NT2/D1 (cell line): ENCODE results near the gene AFAP1L2.

Source experiments
- DNase-seq: peaks from one replicate; pipeline ENCODE4 v3.0.0-alpha.2; 2011; ENCODE audit warnings: low read depth, low spot score
- H3K27me3 ChIP-seq: 2 replicates; pipeline ENCODE4 v1.6.0; 2011; ENCODE audit warnings: mild to moderate bottlenecking; ENCODE audit not compliant: insufficient read length, insufficient read depth
- H3K36me3 ChIP-seq: 2 replicates; pipeline ENCODE4 v1.6.1; 2011; ENCODE audit warnings: mild to moderate bottlenecking, low read length, mixed read lengths; ENCODE audit not compliant: insufficient read depth, insufficient read length
- H3K4me1 ChIP-seq: 2 replicates; pipeline ENCODE4 v1.5.1; 2011; ENCODE audit not compliant: insufficient read depth, insufficient read length
- H3K4me3 ChIP-seq: 2 replicates; pipeline ENCODE4 v1.5.1; 2011; ENCODE audit warnings: low read depth; ENCODE audit not compliant: insufficient read length
- H3K9ac ChIP-seq: 2 replicates; pipeline ENCODE4 v1.6.0; 2011; ENCODE audit warnings: low read depth; ENCODE audit not compliant: insufficient read length
- H3K9me3 ChIP-seq: 2 replicates; pipeline ENCODE4 v1.5.1; 2011; ENCODE audit warnings: mild to moderate bottlenecking, low read length; ENCODE audit not compliant: insufficient read depth
- SUZ12 ChIP-seq: IDR thresholded peaks from 2 replicates; pipeline ENCODE4 v1.6.1; 2011; ENCODE audit not compliant: insufficient read length, insufficient read depth; ENCODE audit errors: extremely low read depth
- YY1 ChIP-seq: IDR thresholded peaks from 2 replicates; pipeline ENCODE4 v1.6.1; 2011; ENCODE audit not compliant: insufficient read length, insufficient read depth
- ZNF274 ChIP-seq: IDR thresholded peaks from 2 replicates; pipeline ENCODE4 v1.6.1; 2011; ENCODE audit warnings: mild to moderate bottlenecking, low read depth, low read length

Gene AFAP1L2

DNA sequence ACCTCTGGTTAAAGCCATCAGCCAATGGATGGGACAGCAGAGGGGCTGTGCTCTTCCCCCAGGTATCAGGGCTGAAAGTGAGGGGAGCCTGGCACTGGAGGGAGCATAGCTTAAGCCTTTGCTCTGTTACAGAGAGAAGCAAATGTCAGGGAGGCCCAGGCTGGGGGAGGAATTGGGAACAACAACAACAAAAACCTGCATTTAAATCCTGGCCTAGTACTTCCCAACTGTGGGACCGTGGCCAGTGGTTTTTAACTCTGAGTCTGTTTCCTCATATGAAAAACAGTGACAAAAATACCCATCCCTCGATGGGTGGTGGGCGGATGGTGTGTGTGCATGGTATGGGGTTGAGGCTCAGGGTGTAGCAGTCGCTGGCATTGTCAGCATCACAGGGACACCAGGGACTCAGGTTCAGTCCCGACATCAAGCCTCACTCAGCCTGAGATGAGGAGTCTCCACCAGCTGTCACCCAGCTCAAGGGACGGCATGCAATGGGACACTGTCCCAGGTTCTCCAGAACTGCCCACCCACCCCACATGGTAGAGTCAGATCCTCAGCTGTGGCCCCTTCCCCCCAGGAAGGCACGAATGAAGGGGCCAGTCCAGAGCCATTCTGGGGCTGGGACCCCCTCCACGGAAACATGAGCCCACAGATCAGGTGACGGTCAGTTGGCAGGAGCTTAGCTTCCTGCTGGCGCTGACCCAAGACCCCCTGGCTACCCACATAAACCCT is 74.5 kb downstream of the AFAP1L2 start:
- peaks cover 5% of the 10 kb centered on the region for H3K4me1 ChIP-seq
- no peaks in the 10 kb centered on the region for H3K9me3 ChIP-seq
- H3K4me3 ChIP-seq: no peak overlapping the region
- H3K27me3 ChIP-seq: no peaks in the 10 kb centered on the region
- no peak for DNase-seq
- no peak overlapping the region for H3K9ac ChIP-seq
- H3K36me3 ChIP-seq: peaks cover 26% of the 10 kb centered on the region
- no peak for TF ChIP-seq YY1
- no peak for TF ChIP-seq SUZ12
- no peak for TF ChIP-seq ZNF274

DNA sequence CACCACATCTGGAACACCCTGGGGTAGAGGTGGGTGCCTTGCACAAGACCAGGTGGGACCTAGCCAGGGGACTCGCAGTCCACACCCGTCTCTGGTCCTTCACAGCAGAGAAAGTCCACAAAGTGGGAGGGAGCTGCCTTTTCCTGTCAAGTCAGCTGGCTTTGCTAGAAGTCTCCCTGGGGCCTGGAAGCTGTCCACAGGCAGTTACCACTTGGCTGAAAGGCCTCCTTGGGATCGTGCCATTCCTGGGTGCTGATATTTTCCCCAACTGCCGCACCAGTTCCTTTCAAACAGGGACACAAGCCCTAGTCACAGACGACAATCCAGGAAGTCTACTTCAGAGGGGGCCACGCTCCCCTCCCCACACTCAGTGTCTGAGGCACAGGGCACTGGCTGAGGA is 75.4 kb downstream of the AFAP1L2 start:
- Histone ChIP-seq H3K4me1 (peaks cover 5% of the 10 kb centered on the region), H3K9ac (no peak overlapping the region), H3K9me3 (no peaks in the 10 kb centered on the region), H3K4me3 (no peak overlapping the region), H3K27me3 (no peaks in the 10 kb centered on the region), H3K36me3 (peaks cover 26% of the 10 kb centered on the region)
- no peak for TF ChIP-seq SUZ12
- no peak for TF ChIP-seq ZNF274
- no peak for TF ChIP-seq YY1
- DNase-seq: no peak

DNA sequence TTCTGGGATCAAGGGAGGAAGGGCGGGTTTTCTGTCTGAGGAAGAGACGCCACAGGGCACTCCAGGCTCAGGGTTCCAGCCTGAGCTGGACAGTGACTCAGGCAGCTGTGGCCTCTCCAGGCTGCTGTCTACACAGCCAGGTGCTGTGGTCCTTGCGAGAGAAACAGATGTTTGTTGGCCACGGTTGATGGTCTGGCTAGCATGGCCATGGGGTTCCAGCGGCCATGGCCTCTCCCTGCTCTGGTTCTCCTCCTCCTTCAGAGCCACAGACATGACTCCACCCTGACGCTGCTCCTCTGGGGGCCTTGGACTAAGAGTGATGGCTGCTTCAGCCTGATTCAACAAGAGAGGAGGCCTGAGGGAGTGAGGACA is 75.9 kb downstream of the AFAP1L2 start:
- Histone ChIP-seq H3K9me3 (no peaks in the 10 kb centered on the region), H3K36me3 (peaks cover 26% of the 10 kb centered on the region), H3K4me3 (no peak overlapping the region), H3K9ac (no peak overlapping the region), H3K27me3 (no peaks in the 10 kb centered on the region), H3K4me1 (peaks cover 5% of the 10 kb centered on the region)
- TF ChIP-seq SUZ12 (no peak), YY1 (no peak), ZNF274 (no peak)
- no peak for DNase-seq

DNA sequence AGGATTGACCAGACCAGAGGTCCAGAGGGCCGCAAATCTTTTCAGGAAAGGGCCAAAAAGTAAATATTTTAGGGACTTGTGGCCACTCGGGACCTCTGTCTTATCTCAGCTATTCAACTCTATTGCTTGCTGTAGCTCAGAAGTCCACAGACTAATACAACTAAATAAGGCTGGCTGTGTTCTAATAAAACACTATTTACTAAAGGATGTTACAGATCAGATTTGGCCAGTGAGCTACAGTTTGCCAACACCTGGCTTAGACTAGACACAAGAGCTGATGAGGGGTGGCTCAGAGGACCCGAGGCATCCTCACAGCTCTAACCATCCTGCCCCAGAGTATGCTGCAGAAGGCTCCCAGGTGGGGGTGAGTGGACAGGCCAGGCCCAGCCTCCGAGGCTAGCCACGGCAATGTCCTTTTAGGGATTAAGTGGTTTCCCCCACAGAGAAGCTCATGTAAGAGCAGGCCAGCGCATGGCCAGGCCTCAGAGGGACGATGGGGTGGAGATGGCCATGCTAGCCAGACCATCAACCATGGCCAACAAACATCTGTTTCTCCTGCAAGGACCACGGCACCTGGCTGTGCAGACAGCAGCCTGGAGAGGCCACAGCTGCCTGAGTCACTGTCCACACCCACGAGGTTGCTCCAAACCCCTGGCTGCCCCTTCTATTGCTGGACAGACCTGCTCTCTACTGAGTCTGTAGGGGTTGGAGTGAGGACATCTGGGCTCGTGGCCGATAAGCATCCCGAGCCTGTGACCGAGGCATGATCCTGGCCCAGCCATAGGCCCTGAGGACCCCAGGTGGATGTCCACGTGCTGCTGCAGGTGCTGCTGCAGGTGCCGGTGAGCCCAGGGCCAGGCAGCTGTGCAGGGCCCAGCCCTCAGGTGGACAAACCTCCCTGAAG is 76.5 kb downstream of the AFAP1L2 start:
- no peak for DNase-seq
- Histone ChIP-seq H3K4me3 (no peak overlapping the region), H3K36me3 (peaks cover 26% of the 10 kb centered on the region), H3K27me3 (no peaks in the 10 kb centered on the region), H3K9ac (no peak overlapping the region), H3K4me1 (peaks cover 5% of the 10 kb centered on the region), H3K9me3 (no peaks in the 10 kb centered on the region)
- TF ChIP-seq YY1: no peak
- TF ChIP-seq SUZ12: no peak
- no peak for TF ChIP-seq ZNF274

DNA sequence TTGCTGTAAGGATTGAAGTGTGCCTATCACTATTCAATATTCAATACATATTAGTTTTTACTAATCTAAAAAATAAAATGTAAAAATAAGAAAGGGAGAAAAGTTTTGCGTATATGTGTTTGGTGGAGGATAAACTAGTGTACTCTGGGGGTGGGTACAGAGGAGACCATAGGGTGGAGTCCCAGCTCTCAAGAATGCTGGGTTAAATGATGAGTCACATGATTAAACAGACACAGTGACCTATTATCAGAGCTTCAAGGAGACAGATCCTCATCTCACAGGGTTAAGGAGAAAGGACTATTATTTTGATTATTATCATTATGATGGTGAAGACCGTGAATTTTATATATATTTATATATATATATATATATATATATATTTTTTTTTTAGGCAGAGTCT is 77.5 kb downstream of the AFAP1L2 start:
- Histone ChIP-seq H3K36me3 (peaks cover 23% of the 10 kb centered on the region), H3K9me3 (no peaks in the 10 kb centered on the region), H3K9ac (no peak overlapping the region), H3K4me1 (peaks cover 2% of the 10 kb centered on the region), H3K4me3 (no peak overlapping the region), H3K27me3 (no peaks in the 10 kb centered on the region)
- no peak for DNase-seq
- TF ChIP-seq SUZ12 (no peak), YY1 (no peak), ZNF274 (no peak)

DNA sequence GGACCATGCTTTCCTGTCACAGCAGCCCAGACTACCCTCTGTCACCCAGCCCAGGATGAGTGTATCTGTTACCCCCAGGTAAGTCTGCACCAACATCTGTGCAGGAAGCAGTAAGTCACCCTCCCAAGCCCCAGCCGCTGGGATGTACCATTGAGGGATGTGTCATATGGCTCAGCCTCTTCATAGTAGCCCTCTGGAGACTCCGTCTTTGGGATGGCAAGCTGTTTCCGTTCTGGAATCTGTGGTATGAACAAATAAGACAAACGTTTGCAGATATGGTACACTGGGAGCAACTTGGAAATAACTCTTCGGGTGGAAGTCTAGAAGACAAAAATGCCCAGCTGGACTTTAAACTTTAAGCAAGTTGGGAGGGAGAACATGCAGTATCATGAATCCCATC is 81.3 kb downstream of the AFAP1L2 start:
- H3K4me3 ChIP-seq: no peak overlapping the region
- H3K9ac ChIP-seq: no peak overlapping the region
- no peaks in the 10 kb centered on the region for H3K27me3 ChIP-seq
- peaks cover 4% of the 10 kb centered on the region for H3K4me1 ChIP-seq
- DNase-seq: no peak
- no peaks in the 10 kb centered on the region for H3K9me3 ChIP-seq
- TF ChIP-seq ZNF274 (no peak), SUZ12 (no peak), YY1 (no peak)
- H3K36me3 ChIP-seq: peaks cover 10% of the 10 kb centered on the region

DNA sequence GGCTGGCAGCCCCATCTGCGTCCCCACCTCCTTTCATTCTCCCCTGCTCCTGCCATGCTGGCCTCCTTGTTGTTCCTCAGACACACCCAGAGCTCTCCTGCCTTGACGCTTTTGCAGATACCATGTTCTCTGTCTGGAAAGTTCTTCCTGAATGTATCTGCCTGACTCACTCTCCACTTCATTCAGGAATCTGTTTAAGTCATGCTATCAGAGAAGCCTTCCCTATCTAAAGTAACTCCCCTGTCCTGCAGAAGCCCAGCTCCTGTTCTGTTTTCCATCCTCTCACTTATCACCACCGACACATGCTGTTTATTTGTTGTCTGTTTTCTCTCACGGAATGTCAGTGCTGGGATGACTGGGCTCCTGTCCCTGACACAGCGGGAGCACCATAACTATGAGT is 82.0 kb downstream of the AFAP1L2 start:
- H3K9ac ChIP-seq: no peak overlapping the region
- H3K36me3 ChIP-seq: peaks cover 9% of the 10 kb centered on the region
- no peak overlapping the region for H3K4me3 ChIP-seq
- H3K9me3 ChIP-seq: no peaks in the 10 kb centered on the region
- no peak for DNase-seq
- H3K4me1 ChIP-seq: peaks cover 4% of the 10 kb centered on the region
- TF ChIP-seq SUZ12 (no peak), YY1 (no peak), ZNF274 (no peak)
- H3K27me3 ChIP-seq: no peaks in the 10 kb centered on the region
